Fibroblast of skin of left biceps (primary cell): ENCODE results near the gene KLHL28.

Experiments
- DNase-seq, 2 experiments: peaks; one replicate each; pipeline ENCODE4 v3.0.0-alpha.2; 2013; ENCODE audit warnings: low read depth in 2 of 2

The KLHL28 gene

GRCh38 chr14:44960646-44961045 is 1.1 kb downstream of the KLHL28 start:
- no peak for DNase-seq

- no peak for DNase-seq
Observed at GRCh38 chr14:44960146-44960545, 1.6 kb downstream of the KLHL28 start.

- no peak for DNase-seq
Observed at GRCh38 chr14:44959538-44959937, 2.2 kb downstream of the KLHL28 start.

- no peak for DNase-seq
Observed at GRCh38 chr14:44956866-44957265, 4.9 kb downstream of the KLHL28 start.

- no peak for DNase-seq
Observed at GRCh38 chr14:44955528-44955927, 6.2 kb downstream of the KLHL28 start.

GRCh38 chr14:44954750-44955149 is 7.0 kb downstream of the KLHL28 start:
- no peak for DNase-seq

- DNase-seq, result no peak
Observed at GRCh38 chr14:44952391-44953110, 9.2 kb downstream of the KLHL28 start.

- DNase-seq, result no peak
Observed at GRCh38 chr14:44951051-44951450, 10.7 kb downstream of the KLHL28 start.

- DNase-seq, result peak; percentile 92 to 94
Observed at GRCh38 chr14:44945264-44945663, 16.5 kb downstream of the KLHL28 start.

- DNase-seq, result no peak
Observed at GRCh38 chr14:44944107-44944506, 17.6 kb downstream of the KLHL28 start.

GRCh38 chr14:44942436-44942835 is 19.3 kb downstream of the KLHL28 start:
- no peak for DNase-seq

- no peak for DNase-seq
Observed at GRCh38 chr14:44941591-44941990, 20.2 kb downstream of the KLHL28 start.

GRCh38 chr14:44940944-44941343 is 20.8 kb downstream of the KLHL28 start:
- no peak for DNase-seq

- DNase-seq, result peak; percentile 43 to 55
Observed at GRCh38 chr14:44940211-44940610, 21.5 kb downstream of the KLHL28 start.

- DNase-seq, result no peak
Observed at GRCh38 chr14:44937547-44937946, 24.2 kb downstream of the KLHL28 start.

GRCh38 chr14:44935155-44935554 is 26.6 kb downstream of the KLHL28 start:
- no peak for DNase-seq

- DNase-seq, result no peak
Observed at GRCh38 chr14:44928793-44929192, 33.0 kb downstream of the KLHL28 start.

- DNase-seq, result no peak
Observed at GRCh38 chr14:44914849-44915248, 46.9 kb downstream of the KLHL28 start.

GRCh38 chr14:44912041-44912869 is 49.5 kb downstream of the KLHL28 start:
- no peak for DNase-seq

- DNase-seq, result no peak
Observed at GRCh38 chr14:44910821-44911220, 50.9 kb downstream of the KLHL28 start.

- no peak for DNase-seq
Observed at GRCh38 chr14:44901696-44902095, 60.1 kb downstream of the KLHL28 start.

GRCh38 chr14:44898551-44898950 is 63.2 kb downstream of the KLHL28 start:
- no peak for DNase-seq

- DNase-seq, result no peak
Observed at GRCh38 chr14:44897845-44898151, 63.9 kb downstream of the KLHL28 start.
